ENCODE data around the gene MEX3D.

- no peak for TF ChIP-seq CTCF (IDR thresholded peaks at IDR 0.05)
- no peak for TF ChIP-seq EZH2 (IDR thresholded peaks at IDR 0.05; ENCODE audit: borderline replicate concordance, insufficient read depth, low read depth, low read length, poor library complexity, severe bottlenecking)
These were observed 41.8 kb upstream of the MEX3D start for GRCh38 chr19:1609680-1610474.
